Skeletal muscle cell (primary cell): ENCODE measurements around the gene MIER2.
"Not testable (repeated sequence)": the region's sequence is repeated elsewhere in the genome, so short reads cannot be mapped to it uniquely, and the experiment has no call there.

Experiments
- DNase-seq: peaks from one replicate; pipeline ENCODE4 v3.0.0-alpha.2; 2010; ENCODE audit warnings: low read depth
- H3K4me3 ChIP-seq: 2 replicates; pipeline ENCODE4 v1.5.1; 2011; ENCODE audit warnings: low read depth, mild to moderate bottlenecking, control low read depth, low read length, moderate library complexity

Gene MIER2

DNA sequence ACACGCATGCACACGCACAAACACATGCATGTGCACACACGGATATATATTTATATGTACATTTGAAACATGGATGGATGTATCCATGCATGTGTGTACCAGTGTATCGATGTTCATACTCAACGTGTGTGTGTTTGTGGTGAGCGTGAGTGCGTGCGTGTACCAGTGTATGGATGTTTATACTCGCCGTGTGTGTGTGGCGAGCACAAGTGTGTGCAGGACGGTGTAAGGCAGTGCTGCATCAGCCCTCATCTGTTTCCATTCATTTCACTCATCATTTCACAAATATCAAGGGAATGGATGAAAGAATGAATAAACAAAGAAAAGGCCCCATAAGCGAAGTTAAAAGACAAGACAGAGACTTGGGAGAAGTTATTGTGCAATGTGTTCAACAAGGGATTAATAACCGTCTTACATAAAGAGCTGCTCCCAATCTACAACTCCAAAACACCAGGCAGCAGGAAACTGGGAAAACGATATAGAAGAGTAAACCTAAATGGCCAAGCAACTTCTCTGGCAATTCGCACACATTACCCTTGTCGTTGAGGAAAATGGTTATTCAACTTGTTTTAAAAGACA lies 21.7 kb upstream of the MIER2 start:
- no peak overlapping the region for H3K4me3 ChIP-seq
- DNase-seq, result no peak

DNA sequence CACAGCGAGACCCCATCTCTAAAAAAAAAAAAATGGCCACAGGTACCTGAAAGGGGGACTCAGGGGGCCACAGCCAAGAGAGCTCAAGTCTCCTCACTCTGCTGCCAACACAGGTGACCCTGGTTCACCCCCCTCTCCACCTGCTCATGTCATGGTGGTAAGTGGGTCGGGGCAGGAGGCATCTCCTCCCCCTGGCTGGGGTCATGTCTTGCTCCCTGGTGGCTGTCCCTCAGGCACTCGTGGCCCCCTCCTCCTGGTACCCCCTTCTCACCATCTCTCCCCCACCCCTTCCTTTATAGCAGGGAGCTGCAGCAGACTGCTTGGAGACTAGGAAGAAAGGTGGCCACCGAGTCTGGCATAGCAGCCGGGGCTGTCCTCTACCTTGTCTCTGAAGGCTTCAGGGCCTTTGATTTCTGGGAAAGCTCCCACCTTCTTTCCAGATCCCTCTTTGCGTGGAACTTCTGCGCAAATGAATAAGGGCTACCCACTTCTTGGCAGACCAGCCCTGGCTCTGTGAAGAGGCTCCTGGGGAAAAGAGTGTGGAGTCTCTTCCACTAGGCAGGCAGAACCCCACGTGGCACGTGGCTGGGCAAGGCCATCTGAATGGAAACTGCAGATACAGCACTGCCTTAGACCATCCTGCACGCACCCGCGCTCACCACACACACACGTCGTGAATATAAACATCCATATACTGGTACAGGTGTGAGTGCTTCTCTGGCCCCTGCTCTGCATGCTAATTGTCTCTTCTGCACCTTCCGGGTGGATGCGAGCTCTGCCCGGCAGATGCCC lies 20.1 kb upstream of the MIER2 start:
- no peak overlapping the region for H3K4me3 ChIP-seq
- no peak for DNase-seq

DNA sequence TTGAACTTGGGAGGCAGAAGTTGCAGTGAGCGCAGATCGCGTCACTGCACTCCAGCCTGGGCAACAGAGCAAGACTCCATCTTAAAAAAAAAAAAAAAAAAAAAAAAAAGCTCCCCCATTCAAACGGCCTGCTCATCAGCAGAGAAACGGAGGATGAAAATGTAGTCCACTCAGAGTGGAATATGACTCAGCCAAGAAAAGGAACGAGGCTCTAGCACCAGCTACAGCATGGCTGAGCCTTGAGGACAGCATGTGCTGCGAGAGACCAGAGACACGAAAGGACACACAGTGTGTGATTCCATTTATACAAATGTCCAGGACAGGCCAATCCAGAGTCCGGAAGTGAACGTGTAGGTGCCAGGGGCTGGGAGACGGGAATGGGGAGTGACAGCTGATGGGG lies 18.1 kb upstream of the MIER2 start:
- H3K4me3 ChIP-seq, result no peak overlapping the region
- DNase-seq, result no peak

DNA sequence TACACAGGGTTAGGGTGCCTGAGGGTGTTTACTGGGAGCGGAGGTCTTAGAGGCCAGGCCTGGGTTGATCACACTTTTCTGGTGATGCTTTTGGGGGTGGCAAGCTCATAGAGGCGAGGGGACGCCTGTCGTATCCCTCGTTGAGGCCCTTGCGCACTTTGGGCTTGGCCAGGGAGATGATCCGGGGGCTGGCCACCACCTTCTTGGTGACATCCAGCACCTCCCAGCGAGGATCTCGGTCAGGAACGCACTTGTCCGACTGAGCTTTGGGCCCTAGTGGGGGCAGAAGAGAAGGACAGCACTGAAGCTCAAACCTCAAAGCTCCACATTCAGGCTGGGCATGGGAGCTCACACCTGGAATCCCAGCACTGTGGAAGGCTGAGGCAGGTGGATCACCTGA lies 17.6 kb upstream of the MIER2 start:
- H3K4me3 ChIP-seq, result no peak overlapping the region
- no peak for DNase-seq

DNA sequence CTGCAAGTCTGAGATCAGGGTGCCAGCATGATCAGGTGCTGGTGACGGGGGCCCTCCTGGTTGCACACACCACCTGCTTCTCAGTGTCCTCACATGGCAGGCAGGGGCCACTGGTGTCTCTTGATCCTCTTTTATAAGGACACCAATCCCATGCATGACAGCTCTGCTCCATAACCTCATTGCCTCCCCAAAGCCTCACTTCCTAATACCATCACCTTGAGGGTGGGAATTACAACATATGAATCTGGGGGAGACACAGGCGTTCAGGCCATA lies 15.0 kb upstream of the MIER2 start:
- DNase-seq, result no peak

DNA sequence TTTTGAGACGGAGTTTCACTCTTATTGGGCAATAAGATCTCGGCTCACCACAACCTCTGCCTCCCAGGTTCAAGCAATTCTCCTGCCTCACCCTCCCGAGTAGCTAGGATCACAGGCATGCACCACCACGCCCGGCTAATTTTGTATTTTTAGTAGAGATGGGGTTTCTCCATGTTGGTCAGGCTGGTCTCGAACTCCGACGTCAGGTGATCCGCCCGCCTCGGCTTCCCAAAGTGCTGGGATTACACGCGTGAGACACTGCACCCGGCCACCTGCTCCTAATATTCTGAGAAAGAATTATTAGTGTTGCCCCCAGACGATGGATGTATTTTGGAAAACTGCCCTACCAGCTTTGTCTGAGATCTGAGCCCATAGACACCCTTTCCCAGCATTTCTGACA lies 10.9 kb upstream of the MIER2 start:
- DNase-seq, H3K4me3 ChIP-seq: not testable (repeated sequence)

More for the DNA sequence above, 15.0 kb upstream of the MIER2 start:
- no peak overlapping the region for H3K4me3 ChIP-seq

DNA sequence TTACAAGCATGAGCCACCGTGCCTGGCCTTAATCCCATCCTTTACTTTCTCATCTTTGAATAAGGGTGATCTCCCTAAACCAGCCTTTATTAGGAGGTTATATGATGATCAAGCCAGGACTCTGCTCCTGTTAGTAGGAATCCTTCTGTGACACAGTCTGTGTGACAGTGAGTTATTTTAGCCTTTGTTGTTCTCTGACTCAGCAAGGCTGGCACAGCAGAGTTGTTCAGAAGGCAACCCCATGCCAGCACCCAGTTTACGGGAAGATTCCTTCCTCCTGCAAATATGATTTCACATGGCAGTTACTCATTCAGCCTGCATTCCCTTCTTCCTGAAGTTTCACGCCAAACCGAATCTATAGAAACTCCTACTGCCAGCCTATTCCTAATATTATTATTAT lies 10.5 kb upstream of the MIER2 start:
- no peak for DNase-seq
- H3K4me3 ChIP-seq, result no peak overlapping the region

DNA sequence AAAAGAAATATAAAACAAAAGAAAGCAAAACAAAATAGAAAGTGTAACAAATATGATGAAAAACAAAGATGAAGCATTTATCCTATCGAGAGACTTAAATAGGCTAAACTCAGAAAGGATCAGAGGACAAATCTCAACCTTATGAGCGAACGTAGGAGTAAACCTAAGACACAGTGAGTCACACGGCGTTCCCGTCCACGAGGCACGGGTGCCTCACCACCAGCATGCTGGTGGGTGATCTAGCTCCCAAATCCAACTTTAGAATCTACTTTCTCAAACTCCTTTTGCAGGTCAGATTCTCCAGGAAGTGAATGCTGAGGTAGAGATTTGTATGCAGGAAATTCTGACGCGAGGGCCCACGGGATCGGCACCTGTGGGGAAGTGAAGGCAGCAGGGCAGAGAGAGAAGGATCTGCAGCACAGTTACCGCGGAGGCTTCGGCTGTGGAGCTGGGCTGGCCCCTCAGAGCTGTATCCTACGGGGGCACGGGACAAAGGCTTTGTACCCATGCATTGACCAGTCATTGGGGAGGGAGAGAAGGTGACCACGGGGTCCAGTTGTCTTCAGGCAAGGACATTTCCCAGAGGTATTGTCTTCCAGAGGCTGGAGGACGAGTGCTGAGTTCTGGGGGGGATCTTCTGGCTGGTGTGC lies 7.5 kb upstream of the MIER2 start:
- DNase-seq, result no peak
- no peak overlapping the region for H3K4me3 ChIP-seq

DNA sequence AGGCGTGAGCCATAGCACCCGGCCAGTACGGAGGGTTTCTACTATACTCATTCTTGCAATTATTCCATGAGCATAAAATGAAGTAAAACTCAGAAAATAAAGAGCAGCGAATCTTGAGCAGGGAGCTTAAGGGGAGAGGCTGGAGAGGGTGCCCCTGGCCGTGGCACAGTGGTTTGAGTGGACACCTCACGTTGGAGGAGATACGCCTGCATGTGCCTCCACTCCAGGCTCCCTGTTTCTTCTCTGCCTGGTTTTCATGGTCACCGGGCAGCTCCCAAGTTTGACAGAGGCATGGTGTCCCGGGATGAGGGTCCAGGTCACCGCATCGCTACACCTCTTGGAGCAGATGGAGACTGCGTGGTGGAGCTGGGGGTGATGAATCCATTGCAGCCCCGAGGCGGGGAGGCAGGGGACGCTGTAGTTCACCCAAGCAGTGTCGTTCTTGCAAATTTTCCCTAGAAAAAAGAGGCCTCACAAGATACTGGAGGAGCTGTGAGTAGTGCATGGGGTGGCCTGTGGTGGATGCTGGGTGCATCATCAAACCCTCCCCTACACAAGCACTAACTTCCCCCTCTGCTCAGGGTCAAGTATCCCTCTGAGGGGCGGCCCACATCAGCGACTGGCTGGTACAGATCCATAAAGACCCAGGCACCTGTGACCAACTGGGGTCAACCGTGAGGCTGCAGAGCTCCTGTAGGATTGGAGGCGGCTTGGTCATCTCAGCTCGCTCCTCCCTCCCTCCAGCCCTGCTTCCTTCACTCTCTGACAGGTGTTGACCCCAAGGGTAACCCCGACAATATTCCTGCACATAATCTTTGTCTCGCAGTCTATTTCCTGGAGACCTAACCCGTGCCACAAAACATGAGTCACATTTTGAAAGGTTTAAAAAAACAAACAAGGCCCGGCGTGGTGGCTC lies 3.6 kb upstream of the MIER2 start:
- no peak overlapping the region for H3K4me3 ChIP-seq
- no peak for DNase-seq

DNA sequence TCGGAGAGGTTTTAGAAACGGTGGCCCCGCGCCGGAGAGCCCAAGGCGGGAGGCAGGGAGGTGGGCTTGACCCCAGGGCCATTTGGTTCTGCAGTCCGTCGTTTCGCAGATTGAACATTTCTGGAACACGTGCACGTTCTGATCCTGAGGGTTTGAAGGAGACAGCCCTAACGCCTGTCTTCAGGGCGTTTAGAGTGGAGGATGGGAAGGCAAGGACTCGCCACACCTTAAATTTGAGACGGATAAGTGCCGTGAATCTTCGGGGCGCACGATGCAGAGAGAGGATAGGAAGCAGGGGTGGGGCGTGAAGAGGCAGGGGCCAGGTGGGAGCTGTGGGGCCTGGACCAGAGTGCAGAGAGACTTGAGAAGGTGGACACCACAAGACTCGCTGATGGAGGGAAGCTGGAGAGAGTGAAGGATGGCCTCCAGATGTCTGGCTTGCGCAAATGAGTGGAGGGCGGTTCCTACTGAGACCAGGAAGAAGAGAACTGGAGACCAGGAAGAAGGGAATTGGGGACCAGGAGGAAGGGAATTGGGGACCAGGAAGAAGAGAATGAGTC lies 804 bp upstream of the MIER2 start:
- no peak for DNase-seq
- no peak overlapping the region for H3K4me3 ChIP-seq

DNA sequence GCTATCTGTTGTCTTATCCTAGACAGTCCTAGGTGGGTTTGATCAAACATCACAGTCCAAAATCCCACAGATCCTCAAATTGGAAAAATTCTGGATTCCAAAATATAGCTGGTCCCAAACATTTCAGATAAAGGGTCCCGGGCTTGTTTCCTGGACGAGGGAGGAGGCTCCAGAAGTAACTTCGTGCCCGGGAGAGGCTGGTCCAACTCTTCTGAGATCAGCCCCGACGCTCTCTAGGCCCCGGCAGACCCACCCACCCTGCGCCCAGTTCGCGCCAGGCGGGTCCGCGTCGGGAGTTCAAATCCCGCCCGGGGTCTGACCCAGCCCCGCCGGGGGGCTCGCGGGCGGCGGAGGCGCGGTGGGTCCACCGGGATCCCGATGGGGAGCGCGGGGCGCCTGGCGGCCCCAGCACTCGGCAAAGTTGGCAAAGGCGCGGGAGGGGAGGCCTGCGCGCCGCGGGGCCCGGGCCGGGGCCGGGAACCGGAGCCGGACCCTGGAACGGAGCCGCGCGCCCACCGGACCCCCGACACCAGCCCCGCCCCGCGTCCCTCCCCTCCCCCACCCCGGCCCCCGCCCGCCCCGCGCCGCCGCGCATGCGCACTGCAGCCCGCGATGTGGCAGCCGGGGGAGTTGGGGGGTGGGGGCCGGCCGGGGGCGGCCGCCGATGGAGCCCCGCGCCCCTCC lies 513 bp downstream of the MIER2 start:
- peak overlapping the region; percentile 68 for H3K4me3 ChIP-seq
- DNase-seq, result no peak

DNA sequence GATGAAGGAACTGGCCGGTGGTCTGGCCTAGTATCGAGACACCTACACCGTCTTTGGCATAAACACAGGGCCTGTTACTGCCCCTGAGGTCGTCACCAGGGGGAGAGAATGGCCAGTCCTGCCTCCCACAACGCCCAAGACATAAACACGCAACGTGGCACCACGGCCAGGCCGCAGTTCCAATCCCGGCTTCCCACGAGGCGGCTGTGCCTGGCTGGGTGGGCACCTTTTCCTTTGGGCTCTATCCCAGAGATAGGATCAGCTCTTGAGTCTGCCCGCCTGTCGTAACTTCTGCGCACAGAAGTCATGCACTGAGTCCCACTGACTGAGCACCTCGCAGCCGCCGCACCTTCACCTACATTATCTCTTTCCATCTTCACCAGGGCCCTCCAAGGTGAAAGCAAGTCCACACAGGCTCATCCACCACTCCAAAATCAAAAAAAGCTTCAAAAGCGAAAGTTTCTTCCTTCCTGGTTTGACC lies 1.1 kb downstream of the MIER2 start:
- peak overlapping the region; percentile 68 for H3K4me3 ChIP-seq
- no peak for DNase-seq

DNA sequence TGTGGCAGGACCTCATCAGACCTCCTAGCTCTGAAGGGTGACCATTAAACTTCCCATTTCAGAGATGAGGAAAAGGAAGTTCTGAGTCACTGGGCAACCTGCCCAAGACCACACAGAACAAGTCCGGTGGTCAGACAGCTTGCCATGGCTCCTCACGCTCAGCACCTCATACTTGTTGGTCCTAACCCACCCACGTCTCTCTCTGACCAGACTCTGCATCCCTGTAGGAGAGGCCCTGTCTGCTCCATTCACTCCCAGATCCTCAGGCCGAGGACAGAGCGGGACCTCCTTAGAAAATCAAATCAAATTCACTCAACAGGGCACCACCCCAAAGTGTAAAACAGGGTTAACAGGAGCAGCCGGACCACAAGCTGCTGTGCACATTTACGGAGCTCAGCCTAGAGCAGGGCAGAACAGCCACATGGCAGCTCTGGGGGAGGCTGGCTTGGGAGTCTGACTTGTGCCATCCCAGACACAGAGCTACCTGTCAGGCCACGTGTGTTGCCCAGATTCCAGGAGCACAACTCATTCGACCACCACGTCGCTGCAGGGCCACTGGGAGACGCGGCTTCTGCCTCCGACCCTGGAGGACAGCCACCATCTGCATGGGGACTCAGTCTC lies 1.7 kb downstream of the MIER2 start:
- peak; percentile 83 for DNase-seq
- peak overlapping the region; percentile 68 for H3K4me3 ChIP-seq

DNA sequence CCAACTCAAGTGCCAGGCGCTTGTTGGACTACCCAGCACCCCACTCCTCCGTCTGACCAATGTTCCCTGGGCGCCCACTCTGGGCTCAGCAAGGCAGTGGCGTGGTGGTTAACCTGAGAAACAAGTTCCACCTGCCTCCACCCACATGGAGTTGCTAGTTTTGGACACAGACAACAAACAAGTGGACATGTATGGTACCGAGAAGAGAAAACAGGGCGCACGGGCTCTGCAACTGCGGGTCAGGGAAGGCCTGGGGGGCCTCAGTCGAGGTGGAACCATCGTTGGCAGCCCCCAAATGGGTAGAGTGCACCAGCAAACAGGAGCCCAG lies 2.5 kb downstream of the MIER2 start:
- H3K4me3 ChIP-seq, result peak overlapping the region; percentile 68

DNA sequence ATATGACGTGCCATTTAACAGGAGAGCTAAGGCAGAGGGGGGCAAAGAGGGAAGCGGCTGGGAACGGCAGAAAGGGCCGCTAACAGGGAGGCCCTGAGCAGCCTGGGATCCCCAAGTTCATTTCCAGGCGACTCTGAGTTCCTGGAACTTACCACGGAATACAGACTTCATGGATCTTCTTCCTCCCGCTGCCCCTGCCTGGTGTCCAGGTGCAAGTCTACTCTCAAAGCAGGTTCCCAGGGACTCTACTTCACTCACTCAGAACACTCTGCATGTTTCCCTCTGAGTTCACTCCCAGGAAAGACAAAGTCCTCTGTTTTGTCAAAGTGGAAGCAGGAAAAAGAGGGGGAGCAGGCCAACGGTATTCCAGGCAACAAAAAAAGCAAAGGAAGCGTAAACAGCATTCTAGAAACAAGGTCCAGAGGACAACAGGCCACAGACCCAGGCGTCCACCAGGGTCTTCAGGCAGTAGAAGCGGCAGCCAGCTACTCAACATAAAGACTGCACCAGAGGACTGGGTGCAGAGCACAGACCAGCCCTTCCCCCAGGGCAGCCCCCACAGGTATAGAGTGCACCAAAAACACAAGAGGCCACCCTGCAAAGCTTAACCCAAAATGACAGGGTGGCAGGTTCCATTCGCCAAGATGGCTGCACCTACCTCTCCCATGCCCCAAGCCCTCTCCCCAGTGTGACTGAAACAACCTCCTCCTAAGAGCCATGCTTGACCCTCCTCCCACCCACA lies 3.0 kb downstream of the MIER2 start:
- no peak for DNase-seq
- peak overlapping the region; percentile 68 for H3K4me3 ChIP-seq

More for the DNA sequence above, 2.5 kb downstream of the MIER2 start:
- DNase-seq, result no peak

DNA sequence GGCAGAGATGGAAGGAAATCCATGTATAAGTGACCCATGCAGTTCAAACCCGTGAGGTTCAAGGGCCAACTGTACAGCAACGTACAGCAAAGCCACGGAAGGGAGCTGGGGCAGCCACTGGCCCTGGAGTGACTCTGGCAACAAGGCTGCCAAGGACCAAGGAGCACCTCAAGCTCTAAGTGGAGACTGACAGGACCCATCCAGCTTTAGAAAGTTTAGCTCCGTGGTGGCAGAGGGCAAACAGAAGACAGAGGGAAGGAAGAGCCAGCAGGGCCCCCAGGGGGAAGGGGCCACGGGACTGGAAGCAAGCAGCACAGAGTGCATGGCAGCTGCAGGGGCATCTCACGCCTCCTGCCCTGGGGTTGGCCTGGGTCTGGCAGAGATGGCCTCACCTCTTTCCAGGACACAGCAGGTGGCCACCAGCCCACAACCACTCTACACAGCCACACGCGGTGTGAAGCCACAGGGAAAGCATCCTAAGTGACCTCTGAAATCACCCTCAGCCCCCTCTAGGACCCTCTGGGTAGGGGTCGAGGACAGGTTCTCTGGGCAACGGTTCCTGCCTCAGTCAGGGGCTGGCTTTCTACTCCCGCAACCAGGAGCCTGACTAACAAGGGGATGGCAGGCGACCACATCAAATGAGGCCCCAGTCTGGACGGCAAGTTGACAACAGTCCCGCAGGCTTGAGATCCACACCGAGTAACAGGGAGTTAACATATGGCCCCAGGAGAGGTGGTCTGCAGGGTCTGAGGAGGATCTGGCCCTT lies 3.8 kb downstream of the MIER2 start:
- peak overlapping the region; percentile 7 for H3K4me3 ChIP-seq
- DNase-seq, result no peak

DNA sequence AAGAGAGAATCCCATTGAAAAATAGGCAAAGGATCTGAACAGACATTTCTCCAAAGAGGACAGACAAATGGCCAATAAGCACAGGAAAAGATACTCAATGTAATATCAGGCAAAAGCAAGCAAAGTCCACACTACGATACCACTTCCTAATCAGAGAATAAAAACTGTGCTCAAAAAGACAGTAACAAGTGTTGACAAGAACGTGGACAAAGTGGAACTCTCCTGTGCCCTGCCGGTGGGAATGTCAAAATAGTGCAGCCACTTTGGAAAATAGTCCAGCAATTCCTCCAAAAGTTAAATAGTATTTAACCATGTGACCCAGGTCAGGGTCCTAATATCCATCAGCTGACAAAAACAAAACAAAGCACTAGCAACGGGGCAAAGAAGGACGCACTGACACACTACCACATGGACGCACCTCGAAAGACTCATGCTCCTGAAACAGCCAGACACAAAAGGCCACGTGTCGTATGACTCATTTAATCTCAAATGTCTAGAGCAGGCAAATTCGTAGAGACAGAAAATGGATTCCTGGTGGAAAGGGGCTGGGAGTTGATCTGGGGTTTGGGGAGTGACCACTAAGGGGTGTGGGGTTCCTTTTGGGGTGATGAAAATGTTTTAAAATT lies 5.2 kb downstream of the MIER2 start:
- no peak for DNase-seq
- no peak overlapping the region for H3K4me3 ChIP-seq
